Nephron (organoid): ENCODE data around the gene PEF1.

ENCODE experiments used
- H3K27ac Mint-ChIP-seq, 3 experiments: 2 replicates each; pipeline ENCODE4 v1.8.0; 2020; ENCODE audit warnings: mixed read lengths in 3 of 3, mild to moderate bottlenecking in 2 of 3, moderate library complexity in 1 of 3
- H3K27me3 Mint-ChIP-seq: 2 replicates; pipeline ENCODE4 v1.8.0; 2021; ENCODE audit warnings: low read depth, mild to moderate bottlenecking, moderate library complexity, mixed read lengths
- H3K36me3 Mint-ChIP-seq: 2 replicates; pipeline ENCODE4 v1.8.0; 2020; ENCODE audit warnings: low read depth, mixed read lengths
- H3K4me1 Mint-ChIP-seq: 2 replicates; pipeline ENCODE4 v1.8.0; 2020; ENCODE audit warnings: mixed read lengths
- H3K4me3 Mint-ChIP-seq, 3 experiments: 2 replicates each; pipeline ENCODE4 v1.8.0; 2020; ENCODE audit warnings: mild to moderate bottlenecking in 3 of 3, mixed read lengths in 3 of 3, moderate library complexity in 2 of 3
- H3K9me3 Mint-ChIP-seq: 2 replicates; pipeline ENCODE4 v1.8.0; 2020; ENCODE audit warnings: mixed read lengths
- CTCF ChIP-seq, 3 experiments: fragments of 200-600 bp; sonication (generic); IDR thresholded peaks; one replicate each; pipeline ENCODE4 v1.5.0; 2021; ENCODE audit warnings: antibody characterized with exemption in 3 of 3; ENCODE audit not compliant: unreplicated experiment in 3 of 3

Gene PEF1

DNA sequence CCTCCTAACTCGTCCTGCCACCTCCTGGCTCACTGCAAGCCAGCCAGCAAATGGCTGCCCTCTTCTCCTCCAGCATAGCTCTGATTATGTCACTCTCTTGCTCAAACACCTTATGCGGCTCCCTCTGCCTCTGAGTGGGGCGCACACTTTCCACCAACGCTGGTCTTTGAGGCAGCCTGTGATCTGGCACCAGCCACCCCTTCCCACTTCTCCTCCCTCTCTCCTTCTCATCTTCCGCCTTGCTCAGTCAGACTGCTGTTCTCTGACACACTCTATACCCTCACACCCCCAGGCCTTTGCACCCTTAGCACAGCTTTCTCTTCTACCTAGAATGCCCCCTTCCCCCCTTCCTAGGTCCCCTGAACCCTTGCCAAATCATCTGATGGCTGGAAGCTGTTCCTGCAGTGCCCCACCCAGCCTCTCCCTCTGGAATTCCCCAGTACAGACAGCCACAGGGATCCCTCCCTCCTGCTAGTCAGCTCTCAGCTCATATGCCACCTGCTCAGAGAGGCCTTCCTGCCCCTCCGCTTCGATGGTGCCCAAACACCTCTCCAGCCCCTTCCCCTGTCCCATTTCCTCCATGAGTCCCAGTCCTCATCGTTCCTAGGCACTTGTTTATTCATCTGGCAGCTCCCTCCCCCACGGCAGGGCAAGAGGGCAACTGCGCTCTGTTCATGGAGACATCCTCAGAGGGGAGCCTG, 21.7 kb upstream of the PEF1 start:
- H3K36me3 Mint-ChIP-seq, result no peaks in the 10 kb centered on the region
- no peaks in the 10 kb centered on the region for H3K9me3 Mint-ChIP-seq
- peaks cover 9% of the 10 kb centered on the region for H3K27me3 Mint-ChIP-seq

GRCh38 chr1:31665234-31665878, 20.7 kb upstream of the PEF1 start:
- Mint-ChIP-seq H3K4me3 (no peak overlapping the region), H3K4me1 (peaks cover 35% of the 10 kb centered on the region), H3K36me3 (no peaks in the 10 kb centered on the region), H3K27me3 (peaks cover 4% of the 10 kb centered on the region), H3K9me3 (no peaks in the 10 kb centered on the region), H3K27ac (peak overlapping the region in 2 of 3 experiments; percentile 83 to 94)
- TF ChIP-seq CTCF (IDR thresholded peaks at IDR 0.05; ENCODE audit: unreplicated experiment in 3 of 3), result no peak

More for the DNA sequence above, 21.7 kb upstream of the PEF1 start:
- Mint-ChIP-seq H3K27ac (peak overlapping the region in 2 of 3 experiments; percentile 83 to 94), H3K4me3 (peak overlapping the region in 2 of 3 experiments; percentile 0 to 29), H3K4me1 (peaks cover 45% of the 10 kb centered on the region)
- TF ChIP-seq CTCF (IDR thresholded peaks at IDR 0.05; ENCODE audit: unreplicated experiment in 3 of 3), result no peak

- Mint-ChIP-seq H3K27me3 (peaks cover 6% of the 10 kb centered on the region), H3K9me3 (no peaks in the 10 kb centered on the region), H3K4me3 (no peak overlapping the region), H3K27ac (peak overlapping the region in 2 of 3 experiments; percentile 31 to 94), H3K4me1 (peaks cover 30% of the 10 kb centered on the region), H3K36me3 (no peaks in the 10 kb centered on the region)
- no peak for TF ChIP-seq CTCF (IDR thresholded peaks at IDR 0.05; ENCODE audit: unreplicated experiment in 3 of 3)
These were observed 19.9 kb upstream of the PEF1 start for GRCh38 chr1:31664528-31664927.

DNA sequence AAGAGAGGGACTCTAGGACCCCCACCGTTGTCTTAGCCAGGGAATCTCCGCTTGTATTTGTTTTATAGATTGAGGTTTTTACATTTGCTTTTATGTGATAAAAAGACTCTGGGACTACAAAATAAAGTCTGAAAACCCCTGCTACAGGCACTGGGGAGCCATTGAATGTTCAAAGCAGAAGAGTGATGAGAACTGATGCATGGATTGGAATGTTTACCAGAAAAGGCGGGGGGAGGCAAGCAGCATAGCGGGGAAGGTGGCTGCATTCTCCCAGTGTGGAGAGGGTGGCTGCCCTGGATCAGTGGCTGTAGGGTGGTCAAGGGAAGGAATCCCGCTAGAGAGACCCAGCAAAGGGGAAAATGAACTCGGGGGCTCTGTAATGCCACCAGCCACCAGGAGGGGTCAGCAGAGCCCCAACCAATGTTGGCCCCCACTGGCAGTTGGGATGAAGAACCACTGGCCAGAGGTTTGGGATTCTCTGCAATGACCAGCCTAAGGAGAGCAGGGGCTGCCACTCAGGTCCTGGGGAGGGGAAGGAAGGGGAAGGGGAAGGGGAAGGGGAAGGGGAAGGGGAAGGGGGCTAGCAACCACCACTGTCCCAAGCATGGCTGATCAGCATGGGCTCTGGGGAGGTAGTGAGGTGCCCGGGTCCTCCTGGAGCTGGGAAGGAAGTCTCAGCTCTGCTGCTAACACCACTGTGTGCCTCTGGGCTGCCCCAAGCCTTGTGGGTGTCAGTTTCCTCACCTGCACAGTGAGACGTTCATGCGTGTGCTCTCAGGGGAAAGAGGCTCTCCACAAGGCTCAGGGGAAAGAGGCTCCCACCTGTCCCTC, 19.2 kb upstream of the PEF1 start:
- Mint-ChIP-seq H3K9me3 (no peaks in the 10 kb centered on the region), H3K4me1 (peaks cover 23% of the 10 kb centered on the region), H3K36me3 (no peaks in the 10 kb centered on the region), H3K4me3 (peak overlapping the region in 1 of 3 experiments; percentile 1), H3K27ac (peak overlapping the region in 2 of 3 experiments; percentile 58 to 94), H3K27me3 (peaks cover 6% of the 10 kb centered on the region)
- TF ChIP-seq CTCF (IDR thresholded peaks at IDR 0.05; ENCODE audit: unreplicated experiment in 3 of 3), result peak; percentile 77 to 90 (median 80)

- H3K27ac Mint-ChIP-seq, result no peak overlapping the region
- H3K9me3 Mint-ChIP-seq, result no peaks in the 10 kb centered on the region
- no peak overlapping the region for H3K4me3 Mint-ChIP-seq
- H3K4me1 Mint-ChIP-seq, result peaks cover 17% of the 10 kb centered on the region
- TF ChIP-seq CTCF (IDR thresholded peaks at IDR 0.05; ENCODE audit: unreplicated experiment in 3 of 3), result no peak
- peaks cover 8% of the 10 kb centered on the region for H3K27me3 Mint-ChIP-seq
- no peaks in the 10 kb centered on the region for H3K36me3 Mint-ChIP-seq
These were observed 17.8 kb upstream of the PEF1 start for GRCh38 chr1:31662463-31662862.
